ENCODE data around the gene CDR2L.
"Not testable (repeated sequence)": the region's sequence is repeated elsewhere in the genome, so short reads cannot be mapped to it uniquely, and the experiment has no call there.

The CDR2L gene

GRCh38 chr17:75011401-75012095, 24.1 kb downstream of the CDR2L start:
- DNase-seq (ENCODE audit: low read depth): peak; percentile 83

GRCh38 chr17:75012096-75012345, 24.6 kb downstream of the CDR2L start:
- no peak for DNase-seq (ENCODE audit: low read depth)

DNA sequence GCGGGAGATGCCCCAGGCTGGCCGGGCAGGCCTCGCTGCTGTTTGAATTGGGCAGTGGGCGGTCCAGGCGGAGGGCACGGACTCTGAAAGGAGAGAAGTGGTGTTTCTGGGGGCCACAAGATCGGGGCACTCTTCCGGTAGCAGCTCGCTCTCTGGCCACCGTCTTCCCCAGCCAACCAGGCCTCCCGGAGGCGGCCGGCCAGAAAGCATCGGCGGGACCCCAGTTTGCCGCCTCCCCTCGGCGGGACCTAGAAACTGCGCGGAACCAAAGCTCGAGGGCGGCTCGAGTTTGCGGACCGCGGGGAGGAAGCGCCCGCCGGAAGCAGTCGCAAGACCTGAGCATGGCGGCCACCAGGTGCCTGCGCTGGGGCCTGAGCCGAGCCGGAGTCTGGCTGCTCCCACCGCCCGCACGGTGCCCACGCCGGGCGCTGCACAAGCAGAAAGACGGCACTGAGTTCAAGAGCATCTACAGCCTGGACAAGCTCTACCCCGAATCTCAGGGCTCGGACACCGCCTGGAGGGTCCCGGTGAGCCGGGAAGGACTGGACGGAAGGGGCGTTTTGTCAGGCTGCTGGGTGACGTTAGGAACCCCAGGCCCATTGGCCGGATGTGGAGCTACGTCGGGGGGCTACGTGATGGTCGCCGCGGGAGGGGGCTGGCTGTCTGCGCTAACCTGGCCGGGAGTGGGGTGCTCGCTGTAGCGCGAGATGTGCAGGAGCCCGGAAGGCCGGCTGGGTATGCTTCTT, 25.1 kb downstream of the CDR2L start, which contains the start of gene MRPL58:
TSS of gene MRPL58 (plus strand) at position 325 of the 746 bp plus-strand sequence. CDS start at position 342, 17 bp downstream.
- DNase-seq (ENCODE audit: low read depth): peak; percentile 79

DNA sequence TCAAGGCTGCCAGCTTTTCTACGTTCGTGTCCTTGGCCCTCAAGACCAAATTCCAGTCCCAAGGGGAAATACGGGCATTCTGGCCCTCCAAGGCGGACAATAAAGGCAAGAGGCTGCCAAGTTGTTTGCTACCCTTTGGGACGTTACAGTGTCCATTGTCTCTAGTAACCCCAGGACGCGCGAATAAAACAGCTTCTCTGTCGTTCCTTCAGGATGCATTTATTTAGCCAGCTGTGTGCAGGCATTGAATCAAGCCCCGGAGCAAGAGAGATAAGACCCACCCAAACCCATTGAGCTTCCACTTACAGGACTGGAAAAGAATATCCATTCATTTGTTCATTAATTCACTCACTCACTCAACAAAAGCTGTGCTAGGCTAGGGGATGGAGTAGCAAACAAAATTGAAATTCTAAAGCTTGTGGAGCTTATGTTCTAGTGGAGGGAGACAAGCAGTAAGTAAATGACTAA, 25.7 kb downstream of the CDR2L start:
- DNase-seq (ENCODE audit: low read depth): no peak

DNA sequence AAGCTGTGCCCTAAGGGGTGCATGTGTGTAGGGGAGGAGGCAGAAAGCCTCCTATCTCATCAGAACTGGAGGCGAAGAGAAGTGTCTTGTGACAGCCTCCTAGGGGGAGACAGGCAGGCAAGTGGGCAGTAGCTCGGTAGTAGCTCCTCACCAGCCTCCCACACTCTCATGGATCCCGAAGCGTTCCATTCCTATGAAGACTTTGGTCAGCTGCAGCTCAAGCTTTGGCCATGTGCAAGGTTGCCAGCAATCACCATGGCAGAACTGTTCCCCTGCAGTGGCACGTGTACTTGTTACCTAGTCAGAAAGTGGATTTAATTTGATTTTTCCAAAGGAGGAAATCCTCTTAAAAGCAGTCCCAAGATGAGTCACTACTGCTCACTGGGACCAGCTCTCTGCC, 31.7 kb downstream of the CDR2L start:
- no peak for DNase-seq (ENCODE audit: low read depth)

DNA sequence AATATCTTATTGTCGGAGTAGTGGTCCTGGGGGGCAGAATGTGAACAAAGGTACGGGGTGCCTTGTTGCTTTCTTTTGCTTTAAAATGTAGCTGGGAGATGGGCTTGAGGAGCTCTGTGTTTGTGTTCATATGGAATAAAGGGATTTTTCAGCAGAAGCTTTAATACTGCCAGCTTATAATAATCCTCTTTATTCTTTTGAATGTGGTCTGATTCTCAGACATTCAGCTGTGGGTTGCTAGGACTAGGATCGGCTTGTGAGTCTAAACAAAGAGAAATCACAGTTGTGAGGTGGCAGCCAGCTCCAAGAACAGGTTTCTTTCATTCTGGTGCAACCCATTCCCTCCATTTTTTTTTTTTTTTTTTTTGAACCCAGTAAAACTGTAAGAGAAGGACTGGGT, 32.3 kb downstream of the CDR2L start:
- DNase-seq (ENCODE audit: low read depth): no peak

- DNase-seq (ENCODE audit: low read depth): no peak
These were observed 33.1 kb downstream of the CDR2L start for GRCh38 chr17:75020331-75021110.

- DNase-seq (ENCODE audit: low read depth): no peak
These were observed 37.4 kb downstream of the CDR2L start for GRCh38 chr17:75024686-75025397.

GRCh38 chr17:75025398-75025734, 37.9 kb downstream of the CDR2L start:
- not testable (repeated sequence) for DNase-seq (ENCODE audit: low read depth)

- DNase-seq (ENCODE audit: low read depth): not testable (repeated sequence)
These were observed 39.2 kb downstream of the CDR2L start for GRCh38 chr17:75026650-75027049.

DNA sequence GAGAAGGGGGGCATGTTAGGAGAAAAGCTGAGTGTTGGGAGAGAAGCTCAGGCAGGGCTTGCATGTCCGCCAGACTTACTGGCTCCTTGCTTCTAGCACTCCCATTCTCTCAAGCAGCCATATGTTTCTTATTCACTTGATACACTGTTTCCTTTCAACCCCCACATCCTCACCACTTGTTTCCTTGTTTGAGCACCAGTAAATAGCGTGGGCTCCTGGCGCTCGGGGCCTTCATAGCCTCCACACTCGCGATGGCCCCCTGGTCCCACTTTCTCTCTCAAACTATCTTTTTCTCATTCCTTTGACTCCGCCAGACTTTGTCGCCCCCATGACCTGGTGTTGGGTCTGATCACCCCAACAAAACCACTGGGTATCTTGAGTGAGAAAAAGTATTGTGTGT, 42.7 kb downstream of the CDR2L start:
- DNase-seq (ENCODE audit: low read depth): no peak

DNA sequence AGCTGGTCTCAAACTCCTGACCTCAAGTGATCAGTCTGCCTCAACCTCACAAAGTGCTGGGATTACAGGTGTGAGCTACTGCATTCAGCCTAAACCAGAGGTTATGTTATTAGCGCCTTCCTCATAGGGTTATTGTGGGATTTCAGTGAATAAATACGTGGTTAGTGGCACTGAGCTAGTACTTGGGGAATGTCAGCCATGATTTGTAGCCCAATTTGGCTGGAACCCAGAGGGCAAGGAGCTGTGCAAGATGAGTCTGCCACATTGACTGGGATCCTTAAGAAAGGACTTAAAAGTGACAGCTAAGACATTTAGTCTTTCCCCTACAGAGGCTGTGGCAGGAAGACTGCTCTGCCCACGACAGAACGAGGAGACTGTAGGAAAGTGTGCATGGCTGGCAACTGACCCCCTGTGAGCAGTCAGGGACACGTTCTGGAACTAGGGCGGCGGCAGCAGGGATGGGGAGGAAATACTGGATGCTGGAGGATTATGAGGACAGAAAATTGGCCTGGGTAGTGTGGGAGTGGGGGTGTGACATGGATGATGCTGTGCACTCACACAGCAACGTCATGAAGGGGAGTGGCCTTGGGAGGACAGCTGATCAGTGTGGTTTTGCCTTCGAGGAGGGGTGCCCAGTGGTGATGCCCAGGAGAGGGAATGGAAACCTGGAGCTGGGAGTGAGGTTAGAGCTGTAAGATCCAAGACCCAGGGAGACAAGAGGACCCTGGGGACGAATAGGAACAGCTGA, 44.7 kb downstream of the CDR2L start:
- peak; percentile 85 for DNase-seq (ENCODE audit: low read depth)

DNA sequence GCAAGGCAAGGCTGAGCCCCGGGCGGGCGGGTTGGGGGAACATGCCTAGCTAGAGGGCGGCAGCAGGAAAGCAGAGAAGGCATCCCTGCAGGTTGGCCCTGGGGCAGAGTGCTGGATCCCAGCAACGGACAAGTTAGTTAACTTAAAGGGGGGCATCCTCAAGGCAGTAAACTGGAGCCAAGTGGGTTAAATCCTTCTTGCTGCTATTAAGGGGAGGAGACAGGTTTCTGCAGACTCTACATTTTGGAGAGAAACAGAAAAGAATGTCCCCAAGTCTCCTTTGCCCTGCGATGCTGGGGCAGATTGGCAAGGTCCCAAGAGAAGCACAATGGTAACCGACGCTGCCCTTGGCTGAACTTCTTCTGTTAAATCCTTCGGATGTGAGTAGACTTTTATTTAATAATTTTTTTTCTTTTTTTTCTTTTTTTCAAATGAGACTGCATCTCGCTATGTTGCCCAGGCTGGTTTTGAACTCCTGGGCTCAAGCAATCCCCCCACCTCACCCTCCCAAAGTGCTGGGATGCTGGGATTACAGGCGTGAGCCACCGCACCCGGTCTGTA, 45.4 kb downstream of the CDR2L start:
- DNase-seq (ENCODE audit: low read depth): no peak

DNA sequence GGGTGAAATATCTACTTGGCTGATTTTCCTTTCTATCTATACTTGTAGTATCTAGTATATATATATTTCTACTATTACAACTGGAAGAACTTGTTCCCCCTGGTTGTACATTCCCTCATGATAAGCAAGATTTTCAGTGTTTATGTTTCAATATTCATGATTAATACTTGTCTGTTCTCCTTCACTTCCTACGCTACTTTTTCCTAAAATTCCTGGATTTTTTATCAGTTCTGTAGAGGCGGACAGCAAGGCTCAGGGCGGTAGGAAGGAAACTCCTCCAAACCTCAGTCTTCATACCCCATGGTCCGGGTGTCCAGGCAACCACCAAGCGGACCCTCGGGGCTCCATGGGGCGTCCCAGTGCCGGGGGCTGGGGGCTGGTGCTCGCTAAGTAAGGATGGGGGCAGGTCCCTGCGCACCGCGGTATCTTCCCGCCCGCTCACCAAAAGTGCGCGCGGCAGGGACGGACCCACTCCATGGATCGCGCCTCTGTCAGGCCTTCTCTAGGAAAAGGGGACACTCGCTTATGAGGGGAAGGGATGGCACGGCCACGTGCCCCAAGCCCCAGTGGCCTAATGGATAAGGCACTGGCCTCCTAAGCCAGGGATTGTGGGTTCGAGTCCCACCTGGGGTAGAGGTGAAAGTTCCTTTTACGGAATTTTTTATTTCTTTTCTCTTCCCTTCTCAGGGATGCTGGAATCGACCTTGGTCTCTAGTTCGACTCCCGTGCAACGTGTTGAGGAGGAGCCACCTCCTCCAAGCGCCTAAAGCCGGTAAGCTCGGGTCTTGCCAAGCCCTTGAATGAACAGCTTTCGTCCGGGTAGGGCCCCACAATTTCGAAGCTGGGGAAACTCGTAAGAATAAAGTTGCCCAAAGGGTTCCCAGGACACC, 46.2 kb downstream of the CDR2L start:
- DNase-seq (ENCODE audit: low read depth): peak; percentile 82

DNA sequence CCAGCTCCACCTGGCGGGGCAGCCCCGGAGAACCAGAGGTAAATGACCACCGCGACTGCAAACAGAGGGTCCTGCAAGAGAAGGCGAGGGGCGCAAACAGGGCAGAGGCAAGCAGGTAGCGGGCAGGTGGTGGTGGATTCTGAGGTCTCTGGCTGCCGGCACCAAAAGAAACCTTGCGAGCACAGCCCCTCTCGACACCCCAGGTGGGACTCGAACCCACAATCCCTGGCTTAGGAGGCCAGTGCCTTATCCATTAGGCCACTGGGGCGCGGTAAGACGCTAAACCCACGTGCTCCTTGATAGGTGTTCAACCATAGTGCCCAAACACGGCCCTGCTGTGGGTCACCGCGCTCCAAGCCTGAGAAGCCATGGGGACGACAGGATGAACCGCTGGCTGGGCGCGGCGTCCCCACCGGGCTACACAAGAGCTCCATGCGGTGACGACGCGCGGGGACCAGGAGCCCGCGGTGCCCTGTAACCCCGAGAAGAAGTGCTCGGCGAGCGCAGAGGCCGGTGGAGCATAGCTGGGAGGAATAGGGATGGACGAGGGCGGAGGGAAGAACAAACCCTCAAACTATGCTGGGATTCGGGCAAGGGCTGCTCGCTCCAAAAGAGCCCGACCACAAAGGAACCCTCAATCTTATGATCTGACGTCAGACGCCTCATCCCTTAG, 46.9 kb downstream of the CDR2L start:
- DNase-seq (ENCODE audit: low read depth): peak; percentile 75

DNA sequence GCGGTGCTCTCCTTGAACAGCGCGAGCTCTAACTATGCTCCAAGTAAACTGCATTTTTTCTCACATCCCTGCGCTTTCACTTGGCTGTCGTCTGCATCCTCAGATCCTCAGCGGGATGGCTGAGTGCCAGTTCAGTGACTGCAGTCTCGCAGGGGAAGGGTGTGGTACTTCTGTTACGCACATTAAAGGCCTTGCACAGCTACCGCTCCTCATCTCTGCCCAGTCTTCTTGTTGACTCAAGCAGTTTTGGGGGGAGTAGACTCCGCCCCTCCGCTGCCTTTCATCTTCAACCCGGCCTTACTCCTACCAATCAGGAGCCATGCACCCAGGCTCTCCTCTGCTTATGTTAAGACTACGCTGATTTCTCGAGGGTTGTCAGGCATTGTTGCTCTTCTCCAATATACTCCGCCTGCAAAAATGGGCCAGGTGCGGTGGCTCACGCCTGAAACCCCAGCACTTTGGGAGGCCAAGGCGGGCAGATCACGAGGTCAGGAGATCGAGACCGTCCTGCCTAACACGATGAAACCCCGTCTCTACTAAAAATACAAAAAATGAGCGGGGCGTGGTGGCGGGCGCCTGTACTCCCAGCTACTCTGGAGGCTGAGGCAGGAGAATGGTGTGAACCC, 49.3 kb downstream of the CDR2L start:
- DNase-seq (ENCODE audit: low read depth): peak; percentile 70

DNA sequence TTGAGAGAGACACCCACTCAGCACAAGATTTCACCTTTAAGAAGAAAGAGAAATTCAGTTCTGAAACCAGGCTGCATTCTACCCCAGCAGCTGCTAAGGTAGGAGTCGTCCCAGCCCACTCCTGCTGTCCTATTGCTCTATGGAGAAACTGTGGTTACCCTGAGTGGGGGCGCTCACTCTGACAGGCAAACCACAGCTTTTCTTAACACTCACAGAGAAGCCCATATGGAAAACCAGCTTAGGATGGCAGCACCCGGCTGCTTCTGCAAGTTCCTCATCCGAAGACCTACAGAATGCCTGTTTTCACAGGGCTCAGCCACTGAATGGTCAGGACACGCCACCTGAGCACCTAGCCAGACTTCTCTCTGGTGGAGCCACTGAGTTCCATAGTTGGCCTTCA, 51.8 kb downstream of the CDR2L start:
- no peak for DNase-seq (ENCODE audit: low read depth)

DNA sequence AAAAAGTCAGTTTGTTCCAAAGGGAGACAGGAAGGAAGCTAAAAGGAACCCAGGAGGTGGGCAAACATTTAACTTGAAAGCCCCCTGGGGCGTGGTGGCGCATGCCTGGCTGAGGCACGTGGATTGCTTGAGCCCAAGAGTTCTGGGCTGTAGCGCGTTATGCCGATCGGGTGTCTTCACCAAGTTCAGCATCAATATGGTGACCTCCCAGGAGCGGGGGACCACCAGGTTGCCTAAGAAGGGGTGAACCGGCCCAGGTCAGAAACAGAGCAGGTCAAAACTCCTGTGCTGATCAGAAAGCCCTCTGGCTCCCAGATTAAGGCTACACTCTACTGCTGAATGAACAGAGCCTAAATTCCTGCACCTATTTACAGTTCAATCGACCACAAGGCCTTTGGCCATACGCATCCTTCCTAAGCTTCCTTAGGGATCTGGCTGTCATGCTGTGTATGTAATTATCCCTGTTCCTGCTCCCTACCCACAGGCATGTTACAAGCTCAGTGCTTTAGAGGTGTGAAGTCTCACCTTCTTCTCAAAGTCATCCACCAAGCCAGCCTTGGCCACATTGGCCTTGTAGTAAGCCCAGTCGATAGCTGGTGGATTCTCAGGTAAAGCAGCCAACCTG, 54.3 kb downstream of the CDR2L start:
- no peak for DNase-seq (ENCODE audit: low read depth)

DNA sequence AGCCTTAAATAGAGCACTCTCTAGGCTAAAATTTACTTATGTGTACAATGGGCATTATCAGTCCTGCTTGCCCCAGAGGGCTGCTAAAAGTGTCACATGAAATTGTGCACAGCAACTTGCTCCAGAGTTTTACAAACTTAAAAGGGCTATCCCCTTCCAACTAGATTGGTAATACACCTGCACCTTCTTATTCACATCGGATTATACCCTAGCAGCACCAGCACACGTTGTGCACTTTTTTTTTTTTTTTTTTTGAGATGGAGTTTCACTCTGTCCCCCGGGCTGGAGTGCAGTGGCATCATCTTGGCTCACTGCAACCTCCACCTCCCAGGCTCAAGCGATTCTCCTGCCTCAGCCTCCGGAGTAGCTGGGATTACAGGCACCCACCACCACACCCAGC, 56.4 kb downstream of the CDR2L start:
- DNase-seq (ENCODE audit: low read depth): not testable (repeated sequence)

All from amniotic epithelial cell (primary cell).